Neural cell (in vitro differentiated cells): ENCODE results near the gene ACY1. TPM values are rescaled to one million over a fixed set of nuclear protein-coding genes. Genes with fewer than 3 reads are reported as not detected.

Experiments
- H2AFZ ChIP-seq: fragments of 200-600, 300-800 bp; sonication (generic), shearing (Covaris generic); 2 replicates; pipeline ENCODE4 v1.6.0; 2014; ENCODE audit warnings: low read depth, mild to moderate bottlenecking, antibody characterized with exemption, low read length, moderate library complexity
- H3F3A ChIP-seq: fragments of 200-600 bp; shearing (Covaris generic); 2 replicates; pipeline ENCODE4 v1.6.1; 2016; ENCODE audit warnings: mild to moderate bottlenecking, moderate library complexity, mixed read lengths, antibody characterized with exemption, low read length; ENCODE audit not compliant: insufficient read depth, poor library complexity, severe bottlenecking
- H3K27ac ChIP-seq: fragments of 200-600, 300-800 bp; sonication (generic), shearing (Covaris generic); 2 replicates; pipeline ENCODE4 v1.5.1; 2014; ENCODE audit warnings: mild to moderate bottlenecking, low read length, moderate library complexity
- H3K27me3 ChIP-seq: fragments of 300-800, 200-600 bp; sonication (generic), shearing (Covaris generic); 2 replicates; pipeline ENCODE4 v1.6.0; 2014; ENCODE audit warnings: mild to moderate bottlenecking, low read depth, low read length, moderate library complexity; ENCODE audit not compliant: insufficient read depth
- H3K36me3 ChIP-seq: fragments of 300-800, 200-600 bp; sonication (generic), shearing (Covaris generic); 2 replicates; pipeline ENCODE4 v1.5.1; 2014; ENCODE audit warnings: mild to moderate bottlenecking, antibody characterized with exemption, low read length, moderate library complexity; ENCODE audit not compliant: insufficient read depth
- H3K4me2 ChIP-seq: fragments of 300-800, 200-600 bp; sonication (generic), shearing (Covaris generic); 2 replicates; pipeline ENCODE4 v1.6.0; 2014; ENCODE audit warnings: mild to moderate bottlenecking, low read length
- H3K4me3 ChIP-seq: fragments of 300-800, 200-600 bp; sonication (generic), shearing (Covaris generic); 2 replicates; pipeline ENCODE4 v1.5.1; 2014; ENCODE audit warnings: mild to moderate bottlenecking, low read length, moderate library complexity
- H3K79me2 ChIP-seq: fragments of 200-600 bp; shearing (Covaris generic); replicated peaks from 2 replicates; pipeline ENCODE4 v1.6.0; 2014; ENCODE audit warnings: mild to moderate bottlenecking, low read length, moderate library complexity; ENCODE audit not compliant: insufficient read depth
- H3K9ac ChIP-seq: fragments of 300-800, 200-600 bp; sonication (generic), shearing (Covaris generic); 2 replicates; pipeline ENCODE4 v1.6.1; 2016; ENCODE audit warnings: mild to moderate bottlenecking, low read length, mixed read lengths
- H3K9me2 ChIP-seq: fragments of 200-600 bp; shearing (Covaris generic); 2 replicates; pipeline ENCODE4 v1.6.1; 2016; ENCODE audit warnings: mild to moderate bottlenecking, low read length, mixed read lengths; ENCODE audit not compliant: insufficient read depth
- H3K9me3 ChIP-seq: fragments of 200-600, 300-800 bp; sonication (generic), shearing (Covaris generic); 2 replicates; pipeline ENCODE4 v1.6.1; 2016; ENCODE audit warnings: mild to moderate bottlenecking, mixed run types, low read length, moderate library complexity, mixed read lengths
- H4K20me1 ChIP-seq: fragments of 200-600 bp; shearing (Covaris generic); 2 replicates; pipeline ENCODE4 v1.6.1; 2016; ENCODE audit warnings: mild to moderate bottlenecking, mixed run types; ENCODE audit not compliant: insufficient read depth
- CTCF ChIP-seq: fragments of 450-650 bp; IDR thresholded peaks from 2 replicates; pipeline ENCODE4 v1.5.1; 2014; ENCODE audit warnings: antibody characterized with exemption, mild to moderate bottlenecking, moderate library complexity; ENCODE audit not compliant: poor library complexity, severe bottlenecking
- EP300 ChIP-seq: fragments of 450-650 bp; conservative IDR thresholded peaks from 2 replicates; pipeline ENCODE4 v1.6.1; 2014; ENCODE audit warnings: antibody characterized with exemption, mild to moderate bottlenecking, moderate library complexity; ENCODE audit not compliant: poor library complexity, severe bottlenecking
- EZH2 ChIP-seq: fragments of 200-600, 300-800 bp; shearing (Covaris generic), sonication (generic); IDR thresholded peaks from 2 replicates; pipeline ENCODE4 v1.6.1; 2014; ENCODE audit warnings: antibody characterized with exemption, low read length, borderline replicate concordance, mild to moderate bottlenecking; ENCODE audit not compliant: insufficient read depth, poor library complexity, severe bottlenecking
- MXI1 ChIP-seq: fragments of 450-650 bp; conservative IDR thresholded peaks from 2 replicates; pipeline ENCODE4 v1.6.1; 2014; ENCODE audit warnings: antibody characterized with exemption, mild to moderate bottlenecking; ENCODE audit not compliant: poor library complexity, severe bottlenecking
- POLR2AphosphoS5 ChIP-seq: IDR thresholded peaks from 2 replicates; pipeline ENCODE4 v1.6.1; 2012
- RAD21 ChIP-seq: fragments of 450-650 bp; conservative IDR thresholded peaks from 2 replicates; pipeline ENCODE4 v1.6.1; 2014; ENCODE audit warnings: antibody characterized with exemption, mild to moderate bottlenecking, moderate library complexity
- REST ChIP-seq: IDR thresholded peaks from 2 replicates; pipeline ENCODE4 v1.6.1; 2012; ENCODE audit warnings: borderline replicate concordance
- SMC3 ChIP-seq: fragments of 450-650 bp; conservative IDR thresholded peaks from 2 replicates; pipeline ENCODE4 v1.6.1; 2014; ENCODE audit warnings: antibody characterized with exemption, mild to moderate bottlenecking, moderate library complexity; ENCODE audit not compliant: poor library complexity
- TAF1 ChIP-seq: IDR thresholded peaks from 2 replicates; pipeline ENCODE4 v1.6.1; 2012; ENCODE audit warnings: low read depth
- polyA plus RNA-seq: library from polyadenylated mRNA; depleted of rRNA; stranded (reverse); fragments of >200 nt; gene quantifications from 2 replicates; pipeline ENCODE4 v1.2.3, GENCODE V29; 2014

The ACY1 gene
- polyA plus RNA-seq, 1 donor from 2014 or later: 14.4 TPM

GRCh38 chr3:52036222-52036694 lies 52.9 kb downstream of the ACY1 start:
- Histone ChIP-seq H3K79me2 (no peaks in the 10 kb centered on the region), H3K4me2 (no peak overlapping the region), H3K9me3 (no peaks in the 10 kb centered on the region), H3F3A (no peaks in the 10 kb centered on the region), H3K4me3 (no peak overlapping the region), H3K27ac (no peak overlapping the region), H3K36me3 (no peaks in the 10 kb centered on the region), H3K9me2 (no peaks in the 10 kb centered on the region), H3K27me3 (no peaks in the 10 kb centered on the region), H3K9ac (no peak overlapping the region), H2AFZ (no peak overlapping the region), H4K20me1 (no peaks in the 10 kb centered on the region)
- TF ChIP-seq EZH2 (no peak), MXI1 (no peak), TAF1 (no peak), REST (no peak), CTCF (no peak), SMC3 (no peak), POLR2AphosphoS5 (no peak), RAD21 (no peak), EP300 (no peak)

GRCh38 chr3:52036829-52037228 lies 53.5 kb downstream of the ACY1 start:
- TF ChIP-seq EZH2: no peak
- TF ChIP-seq POLR2AphosphoS5: no peak
- Histone ChIP-seq H3K36me3 (no peaks in the 10 kb centered on the region), H3K27ac (no peak overlapping the region), H3K4me3 (no peak overlapping the region), H3K9me2 (no peaks in the 10 kb centered on the region), H3K9ac (no peak overlapping the region), H2AFZ (no peak overlapping the region), H3K27me3 (no peaks in the 10 kb centered on the region), H3F3A (no peaks in the 10 kb centered on the region), H3K4me2 (no peak overlapping the region), H4K20me1 (no peaks in the 10 kb centered on the region), H3K9me3 (no peaks in the 10 kb centered on the region), H3K79me2 (no peaks in the 10 kb centered on the region)

GRCh38 chr3:52037291-52037690 lies 54.0 kb downstream of the ACY1 start:
- no peak for TF ChIP-seq MXI1
- TF ChIP-seq CTCF: no peak
- no peak for TF ChIP-seq REST
- no peak for TF ChIP-seq EZH2
- no peak for TF ChIP-seq POLR2AphosphoS5
- no peak for TF ChIP-seq EP300
- no peak for TF ChIP-seq TAF1
- no peak for TF ChIP-seq SMC3
- no peak for TF ChIP-seq RAD21
- Histone ChIP-seq H3K36me3 (no peaks in the 10 kb centered on the region), H3K9ac (no peak overlapping the region), H4K20me1 (no peaks in the 10 kb centered on the region), H3K9me2 (no peaks in the 10 kb centered on the region), H3F3A (no peaks in the 10 kb centered on the region), H3K4me2 (no peak overlapping the region), H3K9me3 (no peaks in the 10 kb centered on the region), H3K79me2 (no peaks in the 10 kb centered on the region), H3K4me3 (no peak overlapping the region), H2AFZ (no peak overlapping the region), H3K27me3 (no peaks in the 10 kb centered on the region), H3K27ac (no peak overlapping the region)
